GM18858 (cell line): Measurements from ENCODE around the gene APOO.
A peak's percentile ranks its signal among the peaks of the same experiment; 100 is the strongest.
"Not testable (repeated sequence)": the region's sequence is repeated elsewhere in the genome, so short reads cannot be mapped to it uniquely, and the experiment has no call there.

Source experiments
- ATAC-seq: cut with Tn5 transposase; IDR thresholded peaks from one replicate; pipeline ENCODE4 v1.9.1; 2021; ENCODE audit not compliant: unreplicated experiment

The APOO gene

GRCh38 chrX:23904096-23904495, 3.6 kb downstream of the APOO start:
- ATAC-seq = no peak

- ATAC-seq = no peak
Observed at GRCh38 chrX:23902419-23902818, 5.3 kb downstream of the APOO start.

GRCh38 chrX:23901805-23902204, 5.9 kb downstream of the APOO start:
- peak; percentile 58 for ATAC-seq

DNA sequence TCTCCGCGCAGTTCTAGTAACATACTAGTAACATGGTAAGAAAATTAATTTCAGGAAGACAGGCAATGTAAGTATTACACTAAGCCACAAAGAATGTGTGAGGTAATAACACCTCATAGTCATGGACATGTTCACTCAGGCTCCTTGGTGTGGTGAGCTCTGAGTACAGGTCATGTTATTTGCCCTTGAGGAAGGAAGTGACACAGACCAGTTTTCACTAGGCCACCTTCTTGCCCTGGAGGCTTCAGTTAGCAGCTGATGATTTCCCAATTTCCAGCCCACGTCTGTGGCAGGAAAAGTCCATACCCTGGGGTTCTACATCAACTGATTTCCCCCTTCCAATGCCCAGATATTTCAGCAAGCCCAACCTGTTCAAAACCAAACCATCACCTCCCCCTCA, 6.7 kb downstream of the APOO start:
- ATAC-seq = no peak

DNA sequence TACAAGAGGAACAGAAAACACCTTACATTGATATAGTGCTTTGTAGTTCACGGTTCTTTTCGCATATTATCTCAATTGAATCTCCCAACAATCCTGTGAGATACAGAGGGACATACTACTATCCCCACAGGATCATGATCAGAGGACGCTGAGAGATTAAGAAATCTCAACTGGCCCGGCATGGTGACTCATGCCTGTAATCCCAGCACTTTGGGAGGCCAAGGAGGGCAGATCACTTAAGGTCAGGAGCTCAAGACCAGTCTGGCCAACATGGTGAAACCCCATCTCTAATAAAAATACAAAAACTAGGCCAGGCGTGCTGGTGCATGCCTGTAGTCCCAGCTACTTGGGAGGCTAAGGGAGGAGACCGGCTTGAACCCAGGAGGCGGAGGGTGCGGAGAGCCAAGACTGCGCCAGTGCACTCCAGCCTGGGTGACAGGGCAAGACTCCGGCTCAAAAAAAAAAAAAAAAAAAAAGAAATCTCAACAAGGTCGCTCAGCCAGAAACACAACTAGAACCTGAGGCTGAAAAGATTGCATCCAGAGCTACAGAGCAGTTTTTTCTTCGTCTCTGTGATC, 7.4 kb downstream of the APOO start:
- no peak for ATAC-seq

GRCh38 chrX:23898412-23898959, 9.3 kb downstream of the APOO start:
- no peak for ATAC-seq

GRCh38 chrX:23896981-23897380, 10.8 kb downstream of the APOO start:
- ATAC-seq = no peak

DNA sequence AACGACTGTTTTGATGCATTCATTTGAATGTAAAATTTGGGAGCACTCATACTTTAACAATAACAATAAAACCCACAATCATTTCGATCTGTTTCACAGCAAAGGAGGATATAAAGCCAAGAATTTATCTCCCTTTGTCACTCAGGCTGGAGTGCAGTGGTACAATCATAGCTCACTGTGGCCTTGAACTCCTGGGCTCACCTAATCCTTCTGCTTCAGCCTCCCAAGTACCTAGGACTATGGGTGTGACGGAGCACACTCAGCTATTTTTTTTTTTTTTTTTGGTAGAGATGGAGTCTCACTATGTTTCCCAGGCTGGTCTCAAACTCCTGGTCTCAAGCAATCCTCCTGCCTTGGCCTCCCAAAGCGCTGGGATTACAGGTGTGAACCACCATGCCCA, 11.2 kb downstream of the APOO start:
- ATAC-seq = not testable (repeated sequence)

GRCh38 chrX:23894993-23895392, 12.7 kb downstream of the APOO start:
- ATAC-seq = not testable (repeated sequence)

DNA sequence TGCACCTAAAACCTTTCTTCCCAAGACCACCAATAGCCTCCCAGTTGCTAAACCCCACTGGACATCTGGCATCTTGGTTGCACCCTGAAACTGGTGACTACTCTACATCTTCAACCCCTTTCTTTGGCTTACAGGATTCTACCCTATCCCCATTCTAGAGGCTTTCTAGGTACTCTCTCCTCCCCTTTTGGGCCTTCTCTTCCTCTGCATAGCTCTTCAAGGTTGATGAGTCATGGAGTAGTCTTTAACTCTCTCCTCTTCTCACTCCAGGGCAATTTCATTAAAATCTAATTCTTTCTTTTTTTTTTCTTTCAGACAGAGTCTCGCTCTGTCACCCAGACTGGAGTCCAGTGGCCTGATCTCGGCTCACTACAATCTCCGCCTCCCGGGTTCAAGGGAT, 16.8 kb downstream of the APOO start:
- ATAC-seq = no peak

GRCh38 chrX:23888887-23889501, 18.7 kb downstream of the APOO start:
- ATAC-seq = no peak

GRCh38 chrX:23887918-23888317, 19.8 kb downstream of the APOO start:
- no peak for ATAC-seq

DNA sequence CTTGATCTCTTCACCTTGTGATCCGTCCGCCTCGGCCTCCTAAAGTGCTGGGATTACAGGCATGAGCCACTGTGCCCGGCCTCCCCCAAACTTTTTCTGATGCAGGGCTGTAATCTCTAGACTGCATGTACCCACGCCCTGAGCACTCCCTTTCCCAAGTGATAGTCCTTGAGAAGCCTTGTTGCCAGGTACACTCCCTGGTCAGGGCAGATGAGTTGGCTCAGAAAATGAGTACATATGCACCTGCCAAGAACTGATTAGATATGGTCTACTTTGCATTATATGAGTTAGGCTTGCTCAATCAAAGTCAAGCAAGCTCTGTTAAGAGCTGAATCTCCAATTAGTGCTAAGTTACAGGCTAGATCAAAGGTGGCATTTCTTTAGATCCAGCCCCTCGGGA, 20.3 kb downstream of the APOO start:
- ATAC-seq = no peak

- ATAC-seq = no peak
Observed at GRCh38 chrX:23885803-23886202, 21.9 kb downstream of the APOO start.

GRCh38 chrX:23884427-23885024, 23.2 kb downstream of the APOO start:
- ATAC-seq = no peak

GRCh38 chrX:23883737-23884354, 23.9 kb downstream of the APOO start:
- no peak for ATAC-seq

- ATAC-seq = no peak
Observed at GRCh38 chrX:23879380-23880090, 28.2 kb downstream of the APOO start.

GRCh38 chrX:23871905-23872546, 35.7 kb downstream of the APOO start:
- no peak for ATAC-seq

DNA sequence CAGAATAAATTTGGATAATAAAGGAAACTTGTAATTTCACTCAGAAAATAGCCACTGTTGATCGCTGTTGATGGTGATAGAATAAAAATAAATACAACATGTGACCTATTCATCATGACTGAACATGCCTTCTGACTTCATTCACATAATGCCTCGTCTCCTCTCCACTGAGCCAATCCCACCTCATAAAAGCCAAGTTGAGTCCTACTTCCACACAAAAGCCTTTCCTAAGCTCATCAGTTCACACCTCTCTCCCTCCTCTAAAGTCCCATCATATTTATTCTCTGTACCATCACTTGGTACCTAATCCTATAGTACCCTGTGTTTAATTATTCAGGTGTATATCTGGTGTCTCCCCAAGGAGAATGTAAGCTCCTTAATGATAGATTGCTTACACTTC, 37.7 kb downstream of the APOO start:
- ATAC-seq = no peak

- no peak for ATAC-seq
Observed at GRCh38 chrX:23864742-23865326, 42.9 kb downstream of the APOO start.
